K562 (cell line): ENCODE measurements around the gene RGS3. TPM values are rescaled to one million over a fixed set of nuclear protein-coding genes. Genes with fewer than 3 reads are reported as not detected.

Experiments
- CGGBP1 ChIP-seq: fragments of 250-450 bp; sonication (Bioruptor Pico); IDR thresholded peaks from 2 replicates; pipeline ENCODE4 v1.9.0; 2021; ENCODE audit warnings: mild to moderate bottlenecking
- GTF2E2 ChIP-seq: fragments of 200-800 bp; sonication (Bioruptor generic); IDR thresholded peaks from 2 replicates; pipeline ENCODE4 v1.6.1; 2016; ENCODE audit warnings: missing genetic modification characterization, missing compliant biosample characterization
- HMG20B ChIP-seq: fragments of 250-450 bp; sonication (Bioruptor Pico); IDR thresholded peaks from 2 replicates; pipeline ENCODE4 v1.5.0; 2021; ENCODE audit warnings: mild to moderate bottlenecking
- POLR2G ChIP-seq: fragments of 200-400 bp; formaldehyde crosslinking; IDR thresholded peaks from 2 replicates; pipeline ENCODE4 v1.6.1; 2017; ENCODE audit warnings: low read depth, mild to moderate bottlenecking, antibody characterized with exemption, low read length, moderate library complexity
- REST ChIP-seq, 2 experiments: fragments of 450-650 bp; formaldehyde crosslinking in 1 of 2; IDR thresholded peaks; 2 replicates each; pipeline versions ENCODE4 v1.4.0 to v1.6.1; 2014 to 2020; ENCODE audit warnings: mild to moderate bottlenecking in 2 of 2, borderline replicate concordance in 1 of 2, low read depth in 1 of 2
- SRF ChIP-seq, 2 experiments: fragments of 250-450, 450-650 bp in 1 of 2; sonication (Bioruptor Pico) in 1 of 2; sonication (generic) in 1 of 2; formaldehyde crosslinking; IDR thresholded peaks; 2 replicates each; pipeline versions ENCODE4 v1.5.0 to v1.5.1; 2020 to 2022; ENCODE audit warnings: mild to moderate bottlenecking in 1 of 2, missing genetic modification reagents in 1 of 2
- TFAP4 ChIP-seq: sonication (generic); formaldehyde crosslinking; IDR thresholded peaks from 2 replicates; pipeline ENCODE4 v1.8.0; 2022; ENCODE audit warnings: missing genetic modification reagents, mild to moderate bottlenecking, moderate library complexity, borderline replicate concordance
- ZNF23 ChIP-seq: fragments of 250-450 bp; sonication (Bioruptor Pico); IDR thresholded peaks from 2 replicates; pipeline ENCODE4 v1.4.0; 2020; ENCODE audit warnings: mild to moderate bottlenecking
- ZNF41 ChIP-seq: fragments of 250-450 bp; sonication (Bioruptor Pico); conservative IDR thresholded peaks from 2 replicates; pipeline ENCODE4 v1.4.0; 2020; ENCODE audit warnings: mild to moderate bottlenecking
- ZNF589 ChIP-seq: fragments of 200-800 bp; sonication (Bioruptor generic); IDR thresholded peaks from 2 replicates; pipeline ENCODE4 v1.6.1; 2016; ENCODE audit warnings: low read depth, missing genetic modification characterization, missing compliant biosample characterization
- polyA plus RNA-seq, 8 experiments: library from polyadenylated mRNA; depleted of rRNA in 4 of 8; stranded (reverse) in 5 of 8; unstranded in 3 of 8; fragments of >200 nt; fragmentation: Nextera tagmentation in 2 of 8; fragmentation: Illumina TruSeq in 1 of 8; extraction: Ambion mirVana in 2 of 8; extraction: Trizol in 1 of 8; gene quantifications; 2 replicates each; pipeline versions ENCODE4 v1.2.1 to v1.2.3, GENCODE V29; 2011 to 2014; ENCODE audit warnings: inconsistent platforms in 1 of 8, missing spikeins in 1 of 8
- total RNA-seq, 7 experiments: library from RNA; depleted of rRNA in 6 of 7; stranded (reverse); fragments of >200 nt in 6 of 7; fragmentation: Illumina TruSeq in 2 of 7; extraction: Trizol in 2 of 7; gene quantifications; 2 replicates each; pipeline versions ENCODE4 v1.2.1 to v1.2.3, GENCODE V29; 2011 to 2021; ENCODE audit warnings: low replicate concordance in 1 of 7

RGS3 gene
- total and polyA plus RNA-seq, 9 of the 15 experiments (the other 6 are each of a cell fraction or from before 2014, with no cell fraction given): 0.08 to 2.9 (median 0.95) TPM

- TF ChIP-seq ZNF589: peak; percentile 73; the same call in 1 of the 2 replicates
- 0 out of 2 replicates have a peak, but pooled peaks have one; percentile 18 for TF ChIP-seq TFAP4
- TF ChIP-seq POLR2G: peak; percentile 57
- TF ChIP-seq ZNF23 (CRISPR knock-in tag): no peak
- TF ChIP-seq SRF (CRISPR knock-in tag; IDR thresholded peaks at IDR 0.05): 0 out of 4 replicates have a peak, but pooled peaks of 1 of the 2 experiments have one; percentile 25
- no peak for TF ChIP-seq CGGBP1 (CRISPR knock-in tag)
- no peak for TF ChIP-seq ZNF41
- TF ChIP-seq GTF2E2 (tag): peak; percentile 35; the same call in 1 of the 2 replicates
- TF ChIP-seq HMG20B (CRISPR knock-in tag): no peak
- TF ChIP-seq REST (IDR thresholded peaks at IDR 0.05; ENCODE audit: borderline replicate concordance): peak; percentile 87
- no peak for TF ChIP-seq REST (CRISPR knock-in tag; IDR thresholded peaks at IDR 0.05; ENCODE audit: low read depth)
Observed at GRCh38 chr9:113564498-113565237, 101.1 kb downstream of the RGS3 start (continued).
